Peyer's patch (tissue), 4 donors: ENCODE results near the gene KDM3A. TPM values are rescaled to one million over a fixed set of nuclear protein-coding genes. Genes with fewer than 3 reads are reported as not detected.
A peak's percentile ranks its signal among the peaks of the same experiment; 100 is the strongest.

Source experiments
- DNase-seq, 3 donors: peaks; one replicate each; pipeline ENCODE4 v3.0.0-alpha.2; 2017 to 2019
- H3K27ac ChIP-seq, 4 donors: fragments of 200-600 bp; sonication (generic); one replicate each; pipeline ENCODE4 v1.5.1; 2016 to 2019
- H3K27me3 ChIP-seq, 2 donors: fragments of 200-600 bp; sonication (generic); one replicate each; pipeline ENCODE4 v1.5.1; 2019
- H3K36me3 ChIP-seq, 3 donors: fragments of 200-600 bp; sonication (generic); one replicate each; pipeline ENCODE4 v1.5.1; 2016 to 2019
- H3K4me1 ChIP-seq, 4 donors: fragments of 200-600 bp; sonication (generic); one replicate each; pipeline ENCODE4 v1.5.1; 2016 to 2019
- H3K4me3 ChIP-seq, 4 donors: fragments of 200-600 bp; sonication (generic); 1 replicate in 3 of 4; 2 replicates in 1 of 4; pipeline ENCODE4 v1.5.1; 2016 to 2019; ENCODE audit warnings: mild to moderate bottlenecking in 1 of 4
- H3K9me3 ChIP-seq, 4 donors: fragments of 200-600 bp; sonication (generic); one replicate each; pipeline ENCODE4 v1.5.1; 2016 to 2019; ENCODE audit warnings: mild to moderate bottlenecking in 1 of 4
- CTCF ChIP-seq, 6 experiments: fragments of 450-650 bp in 4 of 6; fragments of 200-600 bp in 2 of 6; sonication (generic) in 1 of 6; IDR thresholded peaks; one replicate each; pipeline ENCODE4 v1.5.1; 2017 to 2019; ENCODE audit warnings: antibody characterized with exemption in 6 of 6, mild to moderate bottlenecking in 3 of 6, moderate library complexity in 1 of 6
- POLR2A ChIP-seq, 2 donors: fragments of 450-650 bp; IDR thresholded peaks; one replicate each; pipeline ENCODE4 v1.5.1; 2017; ENCODE audit warnings: antibody characterized with exemption in 2 of 2, mild to moderate bottlenecking in 2 of 2, moderate library complexity in 2 of 2
- total RNA-seq, 4 donors: library from RNA; depleted of rRNA; stranded (reverse); fragments of >200 nt; gene quantifications; one replicate each; pipeline ENCODE4 v1.1.0, GENCODE V29; 2016

The KDM3A gene
- total RNA-seq, 4 donors from 2014 or later: 42.9 to 93.1 (median 61.1) TPM

GRCh38 chr2:86441882-86442641 lies 891 bp downstream of the KDM3A start:
- peak; percentile 72 to 87 (median 77) for DNase-seq
- H3K27ac ChIP-seq: peak overlapping the region; percentile 85 to 98 (median 91)
- TF ChIP-seq POLR2A (IDR thresholded peaks at IDR 0.05): no peak

GRCh38 chr2:86442642-86443005 lies 1.5 kb downstream of the KDM3A start:
- peak; percentile 22 to 51 for TF ChIP-seq POLR2A (IDR thresholded peaks at IDR 0.05)
- peak in 2 of 6 experiments; percentile 15 to 18 for TF ChIP-seq CTCF (IDR thresholded peaks at IDR 0.05)
- Histone ChIP-seq H3K4me3 (peak overlapping the region; percentile 67 to 88 (median 78)), H3K27me3 (no peaks in the 10 kb centered on the region), H3K36me3 (peaks cover 0 to 17% (median 0%) of the 10 kb centered on the region in 3 donors), H3K4me1 (peaks cover 0 to 27% (median 7%) of the 10 kb centered on the region in 4 donors), H3K9me3 (peaks cover 0 to 19% (median 3%) of the 10 kb centered on the region in 4 donors), H3K27ac (peak overlapping the region; percentile 85 to 98 (median 91))
- peak; percentile 71 to 88 (median 81) for DNase-seq

More at GRCh38 chr2:86441882-86442641, 891 bp downstream of the KDM3A start:
- H3K9me3 ChIP-seq: peaks cover 0 to 21% (median 3%) of the 10 kb centered on the region in 4 donors
- peak overlapping the region; percentile 67 to 88 (median 78) for H3K4me3 ChIP-seq
- H3K4me1 ChIP-seq: peaks cover 0 to 27% (median 7%) of the 10 kb centered on the region in 4 donors
- H3K27me3 ChIP-seq: no peaks in the 10 kb centered on the region
- peaks cover 0 to 17% (median 0%) of the 10 kb centered on the region in 3 donors for H3K36me3 ChIP-seq

- Histone ChIP-seq H3K9me3 (peaks cover 0 to 16% (median 3%) of the 10 kb centered on the region in 4 donors), H3K36me3 (peaks cover 0 to 17% (median 0%) of the 10 kb centered on the region in 3 donors), H3K4me1 (peaks cover 0 to 37% (median 7%) of the 10 kb centered on the region in 4 donors), H3K27ac (no peak overlapping the region), H3K27me3 (no peaks in the 10 kb centered on the region), H3K4me3 (peak overlapping the region in 2 of 4 donors; percentile 88)
- TF ChIP-seq POLR2A (IDR thresholded peaks at IDR 0.05): no peak
- TF ChIP-seq CTCF (IDR thresholded peaks at IDR 0.05): no peak
- no peak for DNase-seq
These were observed 2.6 kb downstream of the KDM3A start for GRCh38 chr2:86443631-86444350.

- TF ChIP-seq POLR2A (IDR thresholded peaks at IDR 0.05): no peak
- TF ChIP-seq CTCF (IDR thresholded peaks at IDR 0.05): no peak
- peaks cover 0 to 32% (median 0%) of the 10 kb centered on the region in 3 donors for H3K36me3 ChIP-seq
- peaks cover 0 to 37% (median 7%) of the 10 kb centered on the region in 4 donors for H3K4me1 ChIP-seq
- DNase-seq: no peak
- no peak overlapping the region for H3K4me3 ChIP-seq
- no peak overlapping the region for H3K27ac ChIP-seq
- H3K27me3 ChIP-seq: no peaks in the 10 kb centered on the region
- no peaks in the 10 kb centered on the region for H3K9me3 ChIP-seq
These were observed 4.3 kb downstream of the KDM3A start for GRCh38 chr2:86445436-86445835.

- H3K4me1 ChIP-seq: peaks cover 0 to 37% (median 7%) of the 10 kb centered on the region in 4 donors
- no peaks in the 10 kb centered on the region for H3K27me3 ChIP-seq
- H3K9me3 ChIP-seq: no peaks in the 10 kb centered on the region
- H3K4me3 ChIP-seq: no peak overlapping the region
- no peak for DNase-seq
- H3K27ac ChIP-seq: no peak overlapping the region
- TF ChIP-seq POLR2A (IDR thresholded peaks at IDR 0.05) (no peak), CTCF (IDR thresholded peaks at IDR 0.05) (no peak)
- peaks cover 0 to 39% (median 0%) of the 10 kb centered on the region in 3 donors for H3K36me3 ChIP-seq
These were observed 4.9 kb downstream of the KDM3A start for GRCh38 chr2:86446060-86446459.
